Ovary (tissue), 9 donors: Measurements from ENCODE around the gene TLE4. TPM values are rescaled to one million over a fixed set of nuclear protein-coding genes. Genes with fewer than 3 reads are reported as not detected.

Experiments used
- DNase-seq, 5 donors: peaks; one replicate each; pipeline ENCODE4 v3.0.0-alpha.2; 2019 to 2020
- H3K27ac ChIP-seq, 2 donors: fragments of 200-600 bp; one replicate each; pipeline versions ENCODE4 v1.5.1 to v1.8.0; 2019 to 2022
- H3K27me3 ChIP-seq: fragments of 200-600 bp; one replicate; pipeline ENCODE4 v1.8.0; 2022
- H3K36me3 ChIP-seq: fragments of 200-600 bp; sonication (generic); one replicate; pipeline ENCODE4 v1.5.1; 2019
- H3K4me1 ChIP-seq: one replicate; pipeline ENCODE4 v1.8.1; 2013; ENCODE audit warnings: mild to moderate bottlenecking, moderate library complexity; ENCODE audit not compliant: insufficient read depth
- H3K4me3 ChIP-seq: fragments of 200-600 bp; sonication (generic); one replicate; pipeline ENCODE4 v1.5.1; 2017
- H3K9me3 ChIP-seq, 2 donors: fragments of 200-600 bp in 1 of 2; sonication (generic) in 1 of 2; one replicate each; pipeline versions ENCODE4 v1.5.1 to v1.8.1; 2013 to 2019; ENCODE audit warnings: mild to moderate bottlenecking in 1 of 2, moderate library complexity in 1 of 2
- EP300 ChIP-seq: sonication (generic); formaldehyde crosslinking; IDR thresholded peaks from one replicate; pipeline ENCODE4 v1.6.1; 2017; ENCODE audit warnings: antibody characterized with exemption
- POLR2A ChIP-seq: fragments of 450-650 bp; IDR thresholded peaks from one replicate; pipeline ENCODE4 v1.6.1; 2017; ENCODE audit warnings: antibody characterized with exemption, mild to moderate bottlenecking, moderate library complexity
- WGBS, 3 donors: extraction: QIAGEN DNeasy Blood & Tissue Kit in 1 of 3; methylation state at CpG; one replicate each; pipeline versions ENCODE4 v1.1.5 to v1.1.7; 2013 to 2017; 5-methylcytosine and 5-hydroxymethylcytosine counted together
- intact Hi-C, 4 donors: fragments of 100-400 bp; cut with DNase I; formaldehyde crosslinking; loops; one replicate each; pipeline versions ENCODE4 v1.11.0 to v1.15.1; 2022 to 2023
- polyA plus RNA-seq, 2 donors: library from polyadenylated mRNA; stranded (reverse); fragments of 200-250 nt in 1 of 2; fragments of 350-450 nt in 1 of 2; fragmentation: Illumina TruSeq in 1 of 2; extraction: RNeasy Lipid Tissue Mini Kit (QIAGEN cat#74804) in 1 of 2; gene quantifications; one replicate each; pipeline ENCODE4 v1.2.3, GENCODE V29; 2013 to 2014
- total RNA-seq, 7 donors: library from RNA; depleted of rRNA in 2 of 7; stranded (reverse); fragments of >200 nt in 2 of 7; fragmentation: NEBNext Ultra II Directional in 3 of 7; extraction: Animal tissue kit (Norgen Biotek cat#: 25700) in 3 of 7; gene quantifications; one replicate each; pipeline versions ENCODE4 v1.1.0 to v1.2.4, GENCODE V29; 2016 to 2023
- TF ChIP-seq, protein P1 (sequence below), 3 donors: fragments of 450-650 bp in 2 of 3; fragments of 200-600 bp in 1 of 3; IDR thresholded peaks; one replicate each; pipeline versions ENCODE4 v1.5.1 to v1.8.0; 2016 to 2022; ENCODE audit warnings: antibody characterized with exemption in 3 of 3, mild to moderate bottlenecking in 1 of 3
- donor health status: DM: no; HTN: no; CAD: no; lungs with moderate emphysema.
- donor health status: DM: no; HTN: no; CAD: no.
- donor health status: Bipolar disorder and iron deficiency.
- donor health status: DM: yes; HTN: yes; CAD: no.
- donor health status: DM: no; HTN: no; CAD: no.
- donor health status: DM: yes; HTN: yes; CAD: no.

TLE4 gene
- total and polyA plus RNA-seq, 9 donors = 34.6 to 67.5 (median 54.6) TPM

DNA sequence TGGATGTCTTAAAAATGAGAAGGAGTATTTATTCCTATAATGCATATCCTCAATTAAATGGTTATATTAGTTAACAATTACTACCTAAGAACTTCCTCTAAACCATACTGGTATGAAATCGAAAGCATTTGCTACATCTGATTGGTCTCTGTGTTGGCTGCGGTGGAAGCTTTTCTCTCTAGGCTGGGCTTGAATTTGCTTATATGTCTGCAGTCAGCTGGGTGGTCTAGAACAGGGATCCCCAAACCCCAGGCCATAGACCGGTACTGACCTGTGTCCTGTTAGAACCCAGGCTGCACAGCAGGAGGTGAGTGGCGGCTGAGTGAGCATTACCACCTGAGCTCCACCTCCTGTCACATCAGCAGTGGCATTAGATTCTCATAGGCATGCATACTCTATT is 112.3 kb downstream of the TLE4 start:
- no peak overlapping the region for H3K27ac ChIP-seq
- WGBS, 3 donors = 96 to 99% (median 97%) methylated on average over 4 of the region's 4 CpGs
- H3K4me1 ChIP-seq = peaks cover 18% of the 10 kb centered on the region
- H3K9me3 ChIP-seq = no peaks in the 10 kb centered on the region
- TF ChIP-seq EP300 (no peak), POLR2A (no peak)
- TF ChIP-seq, protein P1, sequence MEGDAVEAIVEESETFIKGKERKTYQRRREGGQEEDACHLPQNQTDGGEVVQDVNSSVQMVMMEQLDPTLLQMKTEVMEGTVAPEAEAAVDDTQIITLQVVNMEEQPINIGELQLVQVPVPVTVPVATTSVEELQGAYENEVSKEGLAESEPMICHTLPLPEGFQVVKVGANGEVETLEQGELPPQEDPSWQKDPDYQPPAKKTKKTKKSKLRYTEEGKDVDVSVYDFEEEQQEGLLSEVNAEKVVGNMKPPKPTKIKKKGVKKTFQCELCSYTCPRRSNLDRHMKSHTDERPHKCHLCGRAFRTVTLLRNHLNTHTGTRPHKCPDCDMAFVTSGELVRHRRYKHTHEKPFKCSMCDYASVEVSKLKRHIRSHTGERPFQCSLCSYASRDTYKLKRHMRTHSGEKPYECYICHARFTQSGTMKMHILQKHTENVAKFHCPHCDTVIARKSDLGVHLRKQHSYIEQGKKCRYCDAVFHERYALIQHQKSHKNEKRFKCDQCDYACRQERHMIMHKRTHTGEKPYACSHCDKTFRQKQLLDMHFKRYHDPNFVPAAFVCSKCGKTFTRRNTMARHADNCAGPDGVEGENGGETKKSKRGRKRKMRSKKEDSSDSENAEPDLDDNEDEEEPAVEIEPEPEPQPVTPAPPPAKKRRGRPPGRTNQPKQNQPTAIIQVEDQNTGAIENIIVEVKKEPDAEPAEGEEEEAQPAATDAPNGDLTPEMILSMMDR (IDR thresholded peaks at IDR 0.05) = no peak
- intact Hi-C loops = no loop called here
- no peaks in the 10 kb centered on the region for H3K36me3 ChIP-seq
- no peak overlapping the region for H3K4me3 ChIP-seq
- no peak for DNase-seq
- no peaks in the 10 kb centered on the region for H3K27me3 ChIP-seq

- Histone ChIP-seq H3K4me1 (peaks cover 18% of the 10 kb centered on the region), H3K9me3 (no peaks in the 10 kb centered on the region), H3K27ac (no peak overlapping the region), H3K36me3 (no peaks in the 10 kb centered on the region), H3K27me3 (no peaks in the 10 kb centered on the region), H3K4me3 (no peak overlapping the region)
- WGBS, 3 donors = 69 to 81% (median 74%) methylated on average over 8 of the region's 8 CpGs
- TF ChIP-seq, protein P1 (IDR thresholded peaks at IDR 0.05) = no peak
- no peak for TF ChIP-seq EP300
- TF ChIP-seq POLR2A = no peak
- intact Hi-C loops = no loop called here
- DNase-seq = no peak
Measured at GRCh38 chr9:79684711-79685575, 113.2 kb downstream of the TLE4 start.

- no peak overlapping the region for H3K4me3 ChIP-seq
- H3K4me1 ChIP-seq = peaks cover 18% of the 10 kb centered on the region
- no peaks in the 10 kb centered on the region for H3K27me3 ChIP-seq
- intact Hi-C loops = no loop called here
- WGBS, 3 donors = 30 to 42% (median 33%) methylated on average over 1 of the region's 1 CpG
- no peaks in the 10 kb centered on the region for H3K36me3 ChIP-seq
- H3K27ac ChIP-seq = no peak overlapping the region
- H3K9me3 ChIP-seq = no peaks in the 10 kb centered on the region
- no peak for TF ChIP-seq POLR2A
- no peak for TF ChIP-seq EP300
- TF ChIP-seq, protein P1 (IDR thresholded peaks at IDR 0.05) = no peak
- no peak for DNase-seq
Measured at GRCh38 chr9:79685577-79685976, 113.8 kb downstream of the TLE4 start.

GRCh38 chr9:79686381-79687130 is 114.8 kb downstream of the TLE4 start:
- no peak overlapping the region for H3K4me3 ChIP-seq
- no peak for DNase-seq
- H3K27ac ChIP-seq = no peak overlapping the region
- 83 to 88% (median 83%) methylated on average over 8 of the region's 8 CpGs for WGBS, 3 donors
- no peaks in the 10 kb centered on the region for H3K9me3 ChIP-seq
- intact Hi-C loops = no loop called here
- no peaks in the 10 kb centered on the region for H3K36me3 ChIP-seq
- no peak for TF ChIP-seq EP300
- TF ChIP-seq POLR2A = no peak
- TF ChIP-seq, protein P1 (IDR thresholded peaks at IDR 0.05) = no peak
- no peaks in the 10 kb centered on the region for H3K27me3 ChIP-seq
- H3K4me1 ChIP-seq = peaks cover 18% of the 10 kb centered on the region
